Pancreas (tissue), 10 donors: ENCODE data around the gene HYOU1. TPM values are rescaled to one million over a fixed set of nuclear protein-coding genes. Genes with fewer than 3 reads are reported as not detected.
A peak's percentile ranks its signal among the peaks of the same experiment; 100 is the strongest.
"Not testable (repeated sequence)": the region's sequence is repeated elsewhere in the genome, so short reads cannot be mapped to it uniquely, and the experiment has no call there.

Source experiments
- ATAC-seq, 4 donors: fragments of 200-7000 bp; cut with Tn5 transposase; one replicate each; pipeline versions ENCODE4 v1.8.0 to v1.9.1; 2020; ENCODE audit warnings: mild to moderate bottlenecking in 4 of 4, moderate library complexity in 4 of 4
- DNase-seq, 6 donors: peaks; one replicate each; pipeline ENCODE4 v3.0.0-alpha.2; 2020
- FAIRE-seq: peaks from 2 replicates; lab custom pipeline; 2012; peaks lifted over from hg19 to GRCh38; lab: Jason Lieb, UNC
- H3K27ac ChIP-seq, 4 donors: fragments of 200-600 bp; sonication (generic); 1 replicate in 3 of 4; 2 replicates in 1 of 4; pipeline versions ENCODE4 v1.5.0 to v1.8.0; 2020
- H3K27me3 ChIP-seq, 4 donors: fragments of 200-600 bp; one replicate each; pipeline ENCODE4 v1.8.0; 2021
- H3K36me3 ChIP-seq, 3 donors: fragments of 200-600 bp; sonication (generic) in 1 of 3; one replicate each; pipeline versions ENCODE4 v1.5.0 to v1.8.0; 2020 to 2021
- H3K4me1 ChIP-seq, 3 donors: fragments of 200-600 bp; one replicate each; pipeline ENCODE4 v1.8.0; 2021
- H3K4me3 ChIP-seq, 4 donors: fragments of 200-600 bp; sonication (generic) in 2 of 4; one replicate each; pipeline versions ENCODE4 v1.5.0 to v1.8.0; 2020 to 2021
- H3K9me3 ChIP-seq, 4 donors: fragments of 200-600 bp; one replicate each; pipeline ENCODE4 v1.8.0; 2021
- CTCF ChIP-seq, 4 donors: fragments of 200-600 bp; sonication (generic) in 3 of 4; IDR thresholded peaks; one replicate each; pipeline versions ENCODE4 v1.5.0 to v1.8.0; 2021; ENCODE audit warnings: antibody characterized with exemption in 4 of 4
- WGBS, 2 donors: extraction: QIAGEN DNeasy Blood & Tissue Kit; methylation state at CpG; one replicate each; pipeline ENCODE4 v1.1.7; 2013; 5-methylcytosine and 5-hydroxymethylcytosine counted together
- intact Hi-C, 3 donors: fragments of 100-400 bp; cut with DNase I; formaldehyde crosslinking; loops; one replicate each; pipeline versions ENCODE4 v1.11.1 to v1.14.2; 2022
- polyA plus RNA-seq, 2 donors: library from polyadenylated mRNA; stranded (reverse); fragments of 200-250 nt; gene quantifications; one replicate each; pipeline ENCODE4 v1.2.3, GENCODE V29; 2013
- total RNA-seq, 6 donors: library from RNA; stranded (reverse); fragmentation: NEBNext Ultra II Directional in 4 of 6; extraction: Animal tissue kit (Norgen Biotek cat#: 25700) in 4 of 6; gene quantifications; one replicate each; pipeline versions ENCODE4 v1.2.1 to v1.2.4, GENCODE V29; 2021 to 2023
- donor health status: healthy with polysubstance abuse.
- donor health status: DM: no; HTN: no; CAD: no; lungs with moderate emphysema.
- donor health status: DM: no; HTN: no; CAD: no.
- donor health status: control.
- donor health status: control.
- donor health status: Bipolar disorder and iron deficiency.
- donor health status: DM: yes; HTN: yes; CAD: no.
- donor health status: DM: no; HTN: no; CAD: no.
- donor health status: DM: no; HTN: no; CAD: no.
- donor health status: DM: yes; HTN: yes; CAD: no.

HYOU1 gene
- total and polyA plus RNA-seq, 8 donors = 79.2 to 210 (median 143) TPM

- DNase-seq (no peak), ATAC-seq (no peak), FAIRE-seq (no peak)
- intact Hi-C loops = no loop called here
- Histone ChIP-seq H3K27me3 (no peaks in the 10 kb centered on the region), H3K27ac (no peak overlapping the region), H3K4me1 (no peaks in the 10 kb centered on the region), H3K36me3 (no peaks in the 10 kb centered on the region), H3K9me3 (no peaks in the 10 kb centered on the region), H3K4me3 (no peak overlapping the region)
- whole genome bisulfite sequencing, 2 donors = 80 to 88% methylated on average over 5 of the region's 5 CpGs
- TF ChIP-seq CTCF (IDR thresholded peaks at IDR 0.05) = no peak
Observed at GRCh38 chr11:119038884-119039283, 18.1 kb downstream of the HYOU1 start.

DNA sequence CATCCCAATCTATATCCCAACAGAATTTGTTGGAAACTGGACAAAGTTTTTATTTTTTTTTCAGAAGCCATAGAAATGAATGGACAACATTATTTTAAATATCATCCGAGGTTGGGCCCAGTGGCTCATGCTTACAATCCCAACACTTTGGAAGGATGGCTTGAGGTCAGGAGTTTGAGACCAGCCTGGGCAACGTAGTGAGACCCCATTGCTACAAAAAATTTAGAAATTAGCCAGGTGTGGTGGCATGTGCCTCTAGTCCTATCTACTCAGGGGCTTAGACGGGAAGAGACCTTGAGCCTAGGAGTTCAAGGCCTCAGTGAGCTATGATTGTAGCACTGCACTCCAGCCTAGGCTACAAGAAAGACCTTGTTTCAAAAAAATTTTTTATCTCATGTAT is 22.2 kb downstream of the HYOU1 start:
- H3K27ac ChIP-seq = no peak overlapping the region
- intact Hi-C loops = no loop called here
- WGBS, 2 donors = 64 to 78% methylated on average over 3 of the region's 3 CpGs
- no peak for FAIRE-seq
- H3K4me1 ChIP-seq = peaks cover 0 to under 1% (median 0%) of the 10 kb centered on the region in 3 donors
- H3K36me3 ChIP-seq = no peaks in the 10 kb centered on the region
- no peak for TF ChIP-seq CTCF (IDR thresholded peaks at IDR 0.05)
- H3K27me3 ChIP-seq = no peaks in the 10 kb centered on the region
- ATAC-seq = no peak
- no peak overlapping the region for H3K4me3 ChIP-seq
- no peaks in the 10 kb centered on the region for H3K9me3 ChIP-seq
- DNase-seq = no peak

- FAIRE-seq, ATAC-seq, H3K4me3 ChIP-seq, H3K27me3 ChIP-seq, H3K27ac ChIP-seq, H3K36me3 ChIP-seq, H3K9me3 ChIP-seq, intact Hi-C loops, DNase-seq: not testable (repeated sequence)
- peaks cover 4 to 14% (median 8%) of the 10 kb centered on the region in 3 donors for H3K4me1 ChIP-seq
- WGBS, 2 donors = 81 to 89% methylated on average over 10 of the region's 10 CpGs
Observed at GRCh38 chr11:119033421-119033820, 23.6 kb downstream of the HYOU1 start.

GRCh38 chr11:119031912-119032280 is 25.1 kb downstream of the HYOU1 start:
- no peak for FAIRE-seq
- H3K9me3 ChIP-seq = no peaks in the 10 kb centered on the region
- WGBS, 2 donors = 56 to 72% methylated on average over 8 to 9 of the region's 9 CpGs

GRCh38 chr11:119030329-119031047 is 26.5 kb downstream of the HYOU1 start, which contains the start of gene SLC37A4:
Gene SLC37A4 (minus strand): TSS chr11:119030877.
- intact Hi-C loops = no loop called here
- H3K4me3 ChIP-seq = peak within 1 kb of the TSS; percentile 40 to 76 (median 53)
- peaks cover 0 to 7% (median under 1%) of the 10 kb centered on the region in 3 donors for H3K36me3 ChIP-seq
- no peaks in the 10 kb centered on the region for H3K27me3 ChIP-seq
- peaks cover 4 to 26% (median 11%) of the 10 kb centered on the region in 3 donors for H3K4me1 ChIP-seq
- ATAC-seq = peak; percentile 88 to 94 (median 91)
- DNase-seq = peak; percentile 98 to 100 (median 99)
- peak; percentile 84 for FAIRE-seq
- no peaks in the 10 kb centered on the region for H3K9me3 ChIP-seq
- TF ChIP-seq CTCF (IDR thresholded peaks at IDR 0.05) = peak in 3 of 4 donors; percentile 78 to 89 (median 80)
- WGBS, 2 donors = 0% methylated on average over 57 to 67 of the region's 67 CpGs
- H3K27ac ChIP-seq = peak within 1 kb of the TSS; percentile 77 to 87 (median 86)

More at GRCh38 chr11:119031912-119032280, 25.1 kb downstream of the HYOU1 start:
- Histone ChIP-seq H3K27ac (no peak overlapping the region), H3K4me1 (peaks cover 4 to 26% (median 11%) of the 10 kb centered on the region in 3 donors), H3K36me3 (peaks cover 0 to 4% (median 0%) of the 10 kb centered on the region in 3 donors), H3K27me3 (no peaks in the 10 kb centered on the region), H3K4me3 (no peak overlapping the region)
- ATAC-seq (no peak), DNase-seq (peak in 1 of 6 donors; percentile 6)
- no peak for TF ChIP-seq CTCF (IDR thresholded peaks at IDR 0.05)
- intact Hi-C loops = no loop called here
